Hepatocyte (in vitro differentiated cells): ENCODE data around the gene SPOUT1. TPM values are rescaled to one million over a fixed set of nuclear protein-coding genes. Genes with fewer than 3 reads are reported as not detected.

ENCODE experiments used
- DNase-seq: peaks from one replicate; pipeline ENCODE4 v3.0.0-alpha.2; 2016; ENCODE audit warnings: low spot score
- H2AFZ ChIP-seq: fragments of 200-600 bp; sonication (generic); 2 replicates; pipeline ENCODE4 v1.6.0; 2016; ENCODE audit warnings: antibody characterized with exemption, mild to moderate bottlenecking
- H3K27ac ChIP-seq: fragments of 200-600 bp; sonication (generic); 2 replicates; pipeline ENCODE4 v1.5.1; 2016; ENCODE audit warnings: mild to moderate bottlenecking
- H3K27me3 ChIP-seq: fragments of 200-600 bp; sonication (generic); 2 replicates; pipeline ENCODE4 v1.6.1; 2016
- H3K36me3 ChIP-seq: fragments of 200-600 bp; sonication (generic); replicated peaks from 2 replicates; pipeline ENCODE4 v1.5.1; 2016; ENCODE audit warnings: low read depth; ENCODE audit not compliant: insufficient read depth
- H3K4me1 ChIP-seq: fragments of 200-600 bp; sonication (generic); 2 replicates; pipeline ENCODE4 v1.5.1; 2016; ENCODE audit warnings: mild to moderate bottlenecking, moderate library complexity; ENCODE audit not compliant: insufficient read depth
- H3K4me2 ChIP-seq: fragments of 200-600 bp; sonication (generic); 2 replicates; pipeline ENCODE4 v1.6.0; 2016
- H3K4me3 ChIP-seq: fragments of 200-600 bp; sonication (generic); 2 replicates; pipeline ENCODE4 v1.5.1; 2016; ENCODE audit warnings: mild to moderate bottlenecking
- H3K79me2 ChIP-seq: fragments of 200-600 bp; sonication (generic); 2 replicates; pipeline ENCODE4 v1.6.0; 2017; ENCODE audit warnings: mild to moderate bottlenecking
- H3K9me2 ChIP-seq: fragments of 200-600 bp; sonication (generic); replicated peaks from 2 replicates; pipeline ENCODE4 v1.6.0; 2017; ENCODE audit warnings: mild to moderate bottlenecking; ENCODE audit not compliant: insufficient read depth
- H3K9me3 ChIP-seq: fragments of 200-600 bp; sonication (generic); 2 replicates; pipeline ENCODE4 v1.5.1; 2016; ENCODE audit warnings: low read depth, mild to moderate bottlenecking
- H4K20me1 ChIP-seq: fragments of 200-600 bp; sonication (generic); 2 replicates; pipeline ENCODE4 v1.6.0; 2016; ENCODE audit warnings: mild to moderate bottlenecking; ENCODE audit not compliant: insufficient read depth, poor library complexity, severe bottlenecking
- EZH2 ChIP-seq: fragments of 200-600 bp; sonication (generic); IDR thresholded peaks from 2 replicates; pipeline ENCODE4 v1.6.1; 2016; ENCODE audit warnings: antibody characterized with exemption, mild to moderate bottlenecking, borderline replicate concordance
- EZH2phosphoT487 ChIP-seq: fragments of 200-600 bp; sonication (generic); IDR thresholded peaks from one replicate; pipeline ENCODE4 v1.6.1; 2018; ENCODE audit warnings: antibody characterized with exemption, mild to moderate bottlenecking, low read depth, moderate library complexity; ENCODE audit not compliant: unreplicated experiment, severe bottlenecking
- WGBS: methylation state at CpG from one replicate; pipeline ENCODE4 v1.1.6; 2016; ENCODE audit warnings: low lambda C conversion rate; ENCODE audit errors: missing lambda C conversion rate; 5-methylcytosine and 5-hydroxymethylcytosine counted together
- polyA plus RNA-seq: library from polyadenylated mRNA; unstranded; fragments of >200 nt; fragmentation: Nextera tagmentation; extraction: Ambion mirVana; gene quantifications from 2 replicates; pipeline ENCODE4 v1.2.1, GENCODE V29; 2016
- total RNA-seq: library from RNA; depleted of rRNA; stranded (reverse); fragments of >200 nt; gene quantifications from 2 replicates; pipeline ENCODE4 v1.2.3, GENCODE V29; 2014
- TF ChIP-seq, protein P1 (sequence below): fragments of 200-600 bp; sonication (generic); IDR thresholded peaks from 2 replicates; pipeline ENCODE4 v1.5.1; 2016; ENCODE audit warnings: antibody characterized with exemption, mild to moderate bottlenecking; ENCODE audit not compliant: poor library complexity

The SPOUT1 gene
- total and polyA plus RNA-seq, 2 experiments from 2014 or later, result 27.3 to 38.5 TPM

DNA sequence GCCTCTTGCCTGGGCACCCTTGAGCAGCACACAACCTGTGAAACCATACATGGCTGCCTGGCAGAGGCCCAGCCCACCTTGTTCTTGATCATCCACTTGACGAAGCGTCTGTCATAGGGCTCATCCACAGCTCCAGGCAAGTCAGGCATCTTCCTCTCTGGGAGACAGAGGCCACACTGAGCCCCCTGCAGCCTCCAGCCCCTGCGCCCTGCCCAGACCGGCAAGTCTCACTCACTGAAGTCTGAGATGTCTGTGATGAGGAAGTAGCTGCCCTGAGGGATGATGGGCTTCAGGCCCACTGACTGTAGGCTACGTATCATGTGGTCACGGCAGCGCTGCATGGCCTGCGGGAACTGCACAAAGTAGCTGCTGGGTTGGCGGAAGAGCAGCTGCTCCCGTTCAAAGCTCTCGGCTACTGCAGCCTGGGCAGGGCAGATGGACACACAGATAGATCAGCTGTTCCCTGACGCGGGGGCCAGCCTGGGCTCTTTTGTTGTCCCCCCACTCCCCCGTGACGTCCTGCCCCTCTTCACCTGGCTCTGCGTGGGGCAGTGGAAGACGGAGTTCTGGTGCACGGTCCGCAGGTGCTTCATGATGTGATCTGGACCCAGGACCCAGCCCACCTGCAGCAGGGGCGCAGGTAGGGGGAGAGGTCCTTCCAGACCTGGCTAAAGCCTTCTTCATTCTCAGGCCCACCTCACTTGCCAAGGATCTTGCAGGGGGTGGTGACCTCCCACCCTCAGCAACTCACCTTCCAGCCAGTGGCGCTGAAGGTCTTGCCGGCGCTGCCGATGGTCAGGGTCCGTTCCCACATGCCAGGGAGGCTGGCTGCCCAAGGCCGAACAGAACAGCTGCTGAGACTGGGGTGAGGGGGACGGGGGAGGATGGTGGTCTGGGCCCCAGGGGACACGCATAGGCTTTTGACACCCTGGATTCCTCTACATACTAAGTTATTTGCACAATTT, 5.9 kb upstream of the SPOUT1 start:
- Histone ChIP-seq H3K9me2 (no peaks in the 10 kb centered on the region), H3K4me2 (no peak overlapping the region), H3K9me3 (no peaks in the 10 kb centered on the region), H2AFZ (no peak overlapping the region), H4K20me1 (no peaks in the 10 kb centered on the region), H3K4me1 (no peaks in the 10 kb centered on the region), H3K36me3 (no peaks in the 10 kb centered on the region), H3K4me3 (no peak overlapping the region), H3K79me2 (no peaks in the 10 kb centered on the region), H3K27me3 (no peaks in the 10 kb centered on the region), H3K27ac (no peak overlapping the region)
- no peak for DNase-seq
- TF ChIP-seq EZH2, result no peak
- TF ChIP-seq, protein P1, sequence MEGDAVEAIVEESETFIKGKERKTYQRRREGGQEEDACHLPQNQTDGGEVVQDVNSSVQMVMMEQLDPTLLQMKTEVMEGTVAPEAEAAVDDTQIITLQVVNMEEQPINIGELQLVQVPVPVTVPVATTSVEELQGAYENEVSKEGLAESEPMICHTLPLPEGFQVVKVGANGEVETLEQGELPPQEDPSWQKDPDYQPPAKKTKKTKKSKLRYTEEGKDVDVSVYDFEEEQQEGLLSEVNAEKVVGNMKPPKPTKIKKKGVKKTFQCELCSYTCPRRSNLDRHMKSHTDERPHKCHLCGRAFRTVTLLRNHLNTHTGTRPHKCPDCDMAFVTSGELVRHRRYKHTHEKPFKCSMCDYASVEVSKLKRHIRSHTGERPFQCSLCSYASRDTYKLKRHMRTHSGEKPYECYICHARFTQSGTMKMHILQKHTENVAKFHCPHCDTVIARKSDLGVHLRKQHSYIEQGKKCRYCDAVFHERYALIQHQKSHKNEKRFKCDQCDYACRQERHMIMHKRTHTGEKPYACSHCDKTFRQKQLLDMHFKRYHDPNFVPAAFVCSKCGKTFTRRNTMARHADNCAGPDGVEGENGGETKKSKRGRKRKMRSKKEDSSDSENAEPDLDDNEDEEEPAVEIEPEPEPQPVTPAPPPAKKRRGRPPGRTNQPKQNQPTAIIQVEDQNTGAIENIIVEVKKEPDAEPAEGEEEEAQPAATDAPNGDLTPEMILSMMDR, result no peak
- no peak for TF ChIP-seq EZH2phosphoT487
- 96% methylated on average over 28 of the region's 28 CpGs for WGBS

DNA sequence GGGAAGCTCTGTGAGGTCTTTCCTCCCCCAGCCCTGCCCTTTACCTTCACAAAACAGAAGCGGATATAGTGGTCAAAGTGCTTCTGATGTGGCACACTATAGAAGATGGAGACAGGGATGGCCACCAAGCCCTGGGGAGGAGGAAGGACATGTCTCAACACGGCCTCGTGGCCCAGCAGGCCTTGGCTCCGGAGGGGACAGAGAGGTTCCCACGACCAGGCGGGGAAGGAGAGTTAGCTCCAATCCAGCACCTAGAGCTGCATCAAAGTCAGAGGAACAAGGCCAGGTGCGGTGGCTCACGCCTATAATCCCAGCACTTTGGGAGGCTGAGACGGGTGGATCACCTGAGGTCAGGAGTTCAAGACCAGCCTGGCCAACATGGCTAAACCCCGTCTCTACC, 4.1 kb upstream of the SPOUT1 start:
- DNase-seq, result no peak
- Histone ChIP-seq H3K4me3 (no peak overlapping the region), H4K20me1 (no peaks in the 10 kb centered on the region), H3K9me2 (no peaks in the 10 kb centered on the region), H3K4me2 (no peak overlapping the region), H3K36me3 (no peaks in the 10 kb centered on the region), H3K79me2 (peaks cover 5% of the 10 kb centered on the region), H3K27me3 (no peaks in the 10 kb centered on the region), H3K27ac (no peak overlapping the region), H3K9me3 (no peaks in the 10 kb centered on the region), H3K4me1 (peaks cover 3% of the 10 kb centered on the region), H2AFZ (no peak overlapping the region)
- WGBS, result 94% methylated on average over 10 of the region's 10 CpGs
- TF ChIP-seq EZH2 (no peak), EZH2phosphoT487 (no peak)
- TF ChIP-seq, protein P1, result no peak

- 36% methylated on average over 18 of the region's 18 CpGs for WGBS
- Histone ChIP-seq H3K79me2 (peaks cover 12% of the 10 kb centered on the region), H2AFZ (peak overlapping the region; percentile 90), H3K27me3 (no peaks in the 10 kb centered on the region), H3K9me3 (no peaks in the 10 kb centered on the region), H3K4me2 (peak overlapping the region; percentile 91), H3K4me3 (peak overlapping the region; percentile 58), H3K4me1 (peaks cover 5% of the 10 kb centered on the region), H4K20me1 (no peaks in the 10 kb centered on the region), H3K9me2 (no peaks in the 10 kb centered on the region), H3K36me3 (no peaks in the 10 kb centered on the region), H3K27ac (peak overlapping the region; percentile 11)
- TF ChIP-seq EZH2, result no peak
- TF ChIP-seq, protein P1, result no peak
- no peak for TF ChIP-seq EZH2phosphoT487
- DNase-seq, result no peak
Observed at GRCh38 chr9:128828719-128829452, 708 bp downstream of the SPOUT1 start.
